Heart right ventricle (tissue), 16 donors: Measurements from ENCODE around the gene SUGP2. TPM values are rescaled to one million over a fixed set of nuclear protein-coding genes. Genes with fewer than 3 reads are reported as not detected.

Experiments
- ATAC-seq, 8 donors: fragments of 200-7000 bp; cut with Tn5 transposase; one replicate each; pipeline ENCODE4 v1.9.1; 2020; ENCODE audit warnings: mild to moderate bottlenecking in 8 of 8, moderate library complexity in 8 of 8, moderate number of reproducible peaks in 1 of 8
- DNase-seq, 2 donors: peaks; one replicate each; pipeline ENCODE4 v3.0.0-alpha.2; 2020
- H3K27ac ChIP-seq, 10 donors: fragments of 200-600 bp; sonication (generic) in 2 of 10; one replicate each; pipeline versions ENCODE4 v1.5.0 to v1.8.0; 2020 to 2022; ENCODE audit warnings: mild to moderate bottlenecking in 3 of 10
- H3K27me3 ChIP-seq, 7 donors: fragments of 200-600 bp; one replicate each; pipeline ENCODE4 v1.8.0; 2021 to 2022; ENCODE audit warnings: mild to moderate bottlenecking in 2 of 7
- H3K36me3 ChIP-seq, 9 donors: fragments of 200-600 bp; sonication (generic) in 1 of 9; one replicate each; pipeline versions ENCODE4 v1.5.0 to v1.8.0; 2020 to 2022; ENCODE audit warnings: mild to moderate bottlenecking in 2 of 9
- H3K4me1 ChIP-seq, 9 donors: fragments of 200-600 bp; sonication (generic) in 1 of 9; one replicate each; pipeline versions ENCODE4 v1.5.0 to v1.8.0; 2020 to 2022; ENCODE audit warnings: mild to moderate bottlenecking in 4 of 9
- H3K4me3 ChIP-seq, 10 donors: fragments of 200-600 bp; sonication (generic) in 2 of 10; one replicate each; pipeline versions ENCODE4 v1.5.0 to v1.8.0; 2020 to 2022; ENCODE audit warnings: mild to moderate bottlenecking in 7 of 10, moderate library complexity in 2 of 10
- H3K9me3 ChIP-seq, 11 donors: fragments of 200-600 bp in 10 of 11; sonication (generic) in 2 of 11; one replicate each; pipeline versions ENCODE4 v1.5.0 to v1.8.0; 2013 to 2022; ENCODE audit warnings: mild to moderate bottlenecking in 2 of 11, control low read depth in 1 of 11, moderate library complexity in 1 of 11
- WGBS, 2 donors: extraction: QIAGEN DNeasy Blood & Tissue Kit; methylation state at CpG; one replicate each; pipeline ENCODE4 v1.1.7; 2013; ENCODE audit warnings: inconsistent platforms in 1 of 2; 5-methylcytosine and 5-hydroxymethylcytosine counted together
- intact Hi-C, 10 donors: fragments of 100-400 bp; cut with DNase I; formaldehyde crosslinking; loops; one replicate each; pipeline versions ENCODE4 v1.11.1 to v1.14.2; 2022
- polyA plus RNA-seq, 2 donors: library from polyadenylated mRNA; stranded (reverse); fragments of 200-250 nt; gene quantifications; one replicate each; pipeline ENCODE4 v1.2.3, GENCODE V29; 2013
- total RNA-seq, 10 donors: library from RNA; stranded (reverse); fragmentation: NEBNext Ultra II Directional in 3 of 10; extraction: Animal tissue kit (Norgen Biotek cat#: 25700) in 3 of 10; gene quantifications; one replicate each; pipeline versions ENCODE4 v1.2.1 to v1.2.4, GENCODE V29; 2021 to 2023
- TF ChIP-seq, protein P1 (sequence below), 9 donors: fragments of 200-600 bp; sonication (generic) in 2 of 9; IDR thresholded peaks; one replicate each; pipeline versions ENCODE4 v1.5.0 to v1.8.0; 2021 to 2022; ENCODE audit warnings: antibody characterized with exemption in 9 of 9, mild to moderate bottlenecking in 5 of 9, moderate library complexity in 1 of 9
- donor health status: Arrhythmogenic right ventricular cardiomyopathy.
- donor health status: ischemic (EF 13 %, LVEDD 7.1; RV severe dilation, severe dysfunction).
- donor health status: healthy with polysubstance abuse.
- donor health status: DM: no; HTN: yes; CAD: no.
- donor health status: DM: no; HTN: no; CAD: no.
- donor health status: ischemic (EF 25% LVEDD 6.9; RV normal size, moderate dysfunction).
- donor health status: ischemic (EF 25% LVEDD 5.7; RV mildly dilated, moderate dysfunction).
- donor health status: healthy.
- donor health status: DM: yes; HTN: yes; CAD: no.
- donor health status: Ischemic cardiomyopathy.
- donor health status: ischemic (EF 35%, LVEDD 5.7; RV mildly dilated, moderate dysfunction).
- donor health status: nonischemic (EF 11% LVEDD 7.7; RV severe dilation, severe dysfunction).
- donor health status: DM: yes; HTN: yes; CAD: no.
- donor health status: PGD.
- donor health status: ischemic (EF 29% LVEDD 5.4; RV normal size, mild dysfunction).
- donor health status: nonischemic (EF 23%, LVEDD 6.1; RV moderate dilation, normal function).

The SUGP2 gene
- total and polyA plus RNA-seq, 12 donors: 27.2 to 85.2 (median 63.3) TPM

DNA sequence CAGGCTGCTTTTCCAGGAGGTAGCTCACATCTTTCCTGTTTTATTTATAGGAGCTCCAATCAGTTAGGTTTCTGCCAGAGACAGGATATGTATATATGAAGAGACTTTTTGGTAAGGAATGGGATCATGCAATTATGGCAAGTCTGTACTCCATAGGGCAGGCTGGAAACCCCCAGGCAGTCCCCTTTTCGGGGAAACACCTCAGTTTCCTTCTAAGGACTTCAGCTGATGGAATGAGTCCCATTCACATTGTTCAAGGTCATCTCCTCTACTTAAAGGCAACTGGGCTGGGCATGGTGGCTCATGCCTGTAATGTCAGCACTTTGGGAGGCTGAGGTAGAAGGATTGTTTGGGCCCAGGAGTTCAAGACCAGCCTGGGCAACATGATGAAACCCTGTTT, 19.6 kb upstream of the SUGP2 start:
- Histone ChIP-seq H3K27me3 (no peaks in the 10 kb centered on the region), H3K4me1 (no peaks in the 10 kb centered on the region), H3K36me3 (peaks cover 0 to 94% (median 25%) of the 10 kb centered on the region in 9 donors), H3K4me3 (no peak overlapping the region), H3K27ac (no peak overlapping the region), H3K9me3 (no peaks in the 10 kb centered on the region)
- 67 to 82% methylated on average over 1 of the region's 1 CpG for WGBS, 2 donors
- ATAC-seq: no peak
- no peak for DNase-seq
- intact Hi-C loops: loop anchor here in 4 of 10 donors (2.0 to 10.0 kb wide), 6 partner anchors 52 to 129 kb away; partner anchors contain the start of gene TMEM161A (in 1 of the 4)
- TF ChIP-seq, protein P1, sequence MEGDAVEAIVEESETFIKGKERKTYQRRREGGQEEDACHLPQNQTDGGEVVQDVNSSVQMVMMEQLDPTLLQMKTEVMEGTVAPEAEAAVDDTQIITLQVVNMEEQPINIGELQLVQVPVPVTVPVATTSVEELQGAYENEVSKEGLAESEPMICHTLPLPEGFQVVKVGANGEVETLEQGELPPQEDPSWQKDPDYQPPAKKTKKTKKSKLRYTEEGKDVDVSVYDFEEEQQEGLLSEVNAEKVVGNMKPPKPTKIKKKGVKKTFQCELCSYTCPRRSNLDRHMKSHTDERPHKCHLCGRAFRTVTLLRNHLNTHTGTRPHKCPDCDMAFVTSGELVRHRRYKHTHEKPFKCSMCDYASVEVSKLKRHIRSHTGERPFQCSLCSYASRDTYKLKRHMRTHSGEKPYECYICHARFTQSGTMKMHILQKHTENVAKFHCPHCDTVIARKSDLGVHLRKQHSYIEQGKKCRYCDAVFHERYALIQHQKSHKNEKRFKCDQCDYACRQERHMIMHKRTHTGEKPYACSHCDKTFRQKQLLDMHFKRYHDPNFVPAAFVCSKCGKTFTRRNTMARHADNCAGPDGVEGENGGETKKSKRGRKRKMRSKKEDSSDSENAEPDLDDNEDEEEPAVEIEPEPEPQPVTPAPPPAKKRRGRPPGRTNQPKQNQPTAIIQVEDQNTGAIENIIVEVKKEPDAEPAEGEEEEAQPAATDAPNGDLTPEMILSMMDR (IDR thresholded peaks at IDR 0.05): no peak

- DNase-seq (no peak), ATAC-seq (no peak)
- no peaks in the 10 kb centered on the region for H3K4me1 ChIP-seq
- intact Hi-C loops: loop anchor here in 4 of 10 donors (2.0 to 10.0 kb wide), 6 partner anchors 53 to 131 kb away; partner anchors contain the start of gene TMEM161A (in 1 of the 4)
- no peak overlapping the region for H3K27ac ChIP-seq
- TF ChIP-seq, protein P1 (IDR thresholded peaks at IDR 0.05): no peak
- H3K9me3 ChIP-seq: no peaks in the 10 kb centered on the region
- H3K36me3 ChIP-seq: peaks cover 0 to 94% (median 19%) of the 10 kb centered on the region in 9 donors
- 94 to 95% methylated on average over 20 of the region's 20 CpGs for WGBS, 2 donors
- no peak overlapping the region for H3K4me3 ChIP-seq
- no peaks in the 10 kb centered on the region for H3K27me3 ChIP-seq
Observed at GRCh38 chr19:19051478-19052213, 18.3 kb upstream of the SUGP2 start.

DNA sequence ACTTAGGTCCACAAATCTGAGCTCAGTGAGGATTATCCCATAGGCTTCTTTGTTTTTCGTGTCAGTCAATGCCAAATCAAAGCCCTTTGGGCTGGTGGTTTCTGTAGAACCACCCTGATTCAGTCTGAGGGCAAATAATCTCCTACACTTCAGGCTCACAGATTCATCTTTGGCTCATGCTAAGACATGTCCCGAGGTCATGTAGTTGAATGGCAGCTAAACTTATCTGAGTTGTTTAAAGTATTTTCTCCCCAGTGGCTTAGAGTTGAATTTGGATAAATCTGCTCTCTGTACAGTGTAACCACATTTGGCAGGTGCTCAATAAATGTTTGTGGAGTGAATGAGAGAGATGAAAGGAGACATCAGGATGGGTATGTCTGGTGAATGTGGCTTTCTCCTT, 17.4 kb upstream of the SUGP2 start:
- ATAC-seq (no peak), DNase-seq (no peak)
- no peaks in the 10 kb centered on the region for H3K4me1 ChIP-seq
- no peak overlapping the region for H3K27ac ChIP-seq
- H3K9me3 ChIP-seq: no peaks in the 10 kb centered on the region
- peaks cover 0 to 97% (median 19%) of the 10 kb centered on the region in 9 donors for H3K36me3 ChIP-seq
- no peak overlapping the region for H3K4me3 ChIP-seq
- no peaks in the 10 kb centered on the region for H3K27me3 ChIP-seq
- 91 to 93% methylated on average over 2 of the region's 2 CpGs for WGBS, 2 donors
- intact Hi-C loops: loop anchor here in 3 of 10 donors (5.0 to 10.0 kb wide), 4 partner anchors 54 to 132 kb away; no protein-coding TSS in a partner anchor
- TF ChIP-seq, protein P1 (IDR thresholded peaks at IDR 0.05): no peak

GRCh38 chr19:19050104-19050503, 16.8 kb upstream of the SUGP2 start:
- H3K4me1 ChIP-seq: no peaks in the 10 kb centered on the region
- H3K27me3 ChIP-seq: no peaks in the 10 kb centered on the region
- no peak overlapping the region for H3K4me3 ChIP-seq
- ATAC-seq (no peak), DNase-seq (no peak)
- H3K9me3 ChIP-seq: no peaks in the 10 kb centered on the region
- H3K27ac ChIP-seq: no peak overlapping the region
- WGBS, 2 donors: 92 to 95% methylated on average over 4 of the region's 4 CpGs
- peaks cover 0 to 97% (median 13%) of the 10 kb centered on the region in 9 donors for H3K36me3 ChIP-seq
- TF ChIP-seq, protein P1 (IDR thresholded peaks at IDR 0.05): no peak
- intact Hi-C loops: loop anchor here in 3 of 10 donors (5.0 to 10.0 kb wide), 4 partner anchors 55 to 132 kb away; no protein-coding TSS in a partner anchor
